NB4 (cell line): Measurements from ENCODE around the gene ATAD3A.

ENCODE experiments used
- DNase-seq: peaks from one replicate; pipeline ENCODE4 v3.0.0; 2010; ENCODE audit warnings: low read depth
- H3K4me3 ChIP-seq: one replicate; pipeline ENCODE4 v1.5.1; 2011; ENCODE audit warnings: mild to moderate bottlenecking, low read depth, low read length, moderate library complexity
- MYC ChIP-seq: IDR thresholded peaks from 2 replicates; pipeline ENCODE4 v1.6.1; 2011; ENCODE audit warnings: low read depth, low read length
- POLR2A ChIP-seq: IDR thresholded peaks from 2 replicates; pipeline ENCODE4 v1.6.1; 2011; ENCODE audit warnings: mild to moderate bottlenecking; ENCODE audit not compliant: insufficient read length; ENCODE audit errors: extremely low read depth
- TF ChIP-seq, protein P1 (sequence below): IDR thresholded peaks from one replicate; pipeline ENCODE4 v1.5.1; 2012; ENCODE audit warnings: low read depth, low read length
- TF ChIP-seq, protein P2 (sequence below): IDR thresholded peaks from 2 replicates; pipeline ENCODE4 v1.6.1; 2011; ENCODE audit warnings: low read depth, low read length

Gene ATAD3A

DNA sequence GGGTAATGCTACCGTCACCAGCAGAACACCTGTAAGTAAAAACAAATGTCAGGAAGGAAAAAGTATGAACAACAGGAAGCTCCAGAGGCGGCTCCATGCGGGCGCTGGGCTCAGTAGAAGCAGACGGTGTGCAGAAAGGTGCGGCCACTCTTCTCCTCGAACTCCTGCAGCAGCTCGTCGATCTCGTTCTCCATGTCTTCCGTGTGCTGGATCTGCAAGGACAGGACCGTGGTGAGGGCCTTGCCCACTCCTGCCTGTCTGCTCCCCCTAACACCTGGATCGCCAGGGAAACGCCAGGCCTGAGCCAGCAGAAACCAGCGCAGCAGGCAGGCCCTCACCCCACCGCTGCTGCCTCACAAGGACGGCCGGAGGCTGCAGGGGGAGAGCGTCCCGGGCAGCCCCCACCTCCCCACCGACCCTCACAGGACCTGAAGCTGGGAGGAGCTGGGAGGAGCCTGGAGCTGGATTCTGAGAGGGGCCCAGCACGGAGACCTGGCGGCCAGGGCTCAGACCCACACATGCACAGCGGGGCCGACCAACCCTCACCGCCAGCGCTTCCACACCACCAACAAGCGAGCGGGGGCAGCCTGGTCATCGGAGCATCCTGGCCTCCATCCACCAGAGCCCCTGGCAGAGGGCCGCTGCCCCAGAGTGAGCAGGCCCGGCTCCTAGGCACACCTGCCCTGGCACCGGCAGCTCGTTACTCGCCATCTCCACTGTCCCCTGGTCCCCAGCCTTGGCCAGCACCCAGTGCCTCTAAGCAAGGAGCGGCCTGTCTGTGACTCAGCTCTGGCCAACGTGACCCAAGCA, 30.2 kb downstream of the ATAD3A start:
- no peak for TF ChIP-seq MYC
- no peak for TF ChIP-seq POLR2A
- TF ChIP-seq, protein P1, sequence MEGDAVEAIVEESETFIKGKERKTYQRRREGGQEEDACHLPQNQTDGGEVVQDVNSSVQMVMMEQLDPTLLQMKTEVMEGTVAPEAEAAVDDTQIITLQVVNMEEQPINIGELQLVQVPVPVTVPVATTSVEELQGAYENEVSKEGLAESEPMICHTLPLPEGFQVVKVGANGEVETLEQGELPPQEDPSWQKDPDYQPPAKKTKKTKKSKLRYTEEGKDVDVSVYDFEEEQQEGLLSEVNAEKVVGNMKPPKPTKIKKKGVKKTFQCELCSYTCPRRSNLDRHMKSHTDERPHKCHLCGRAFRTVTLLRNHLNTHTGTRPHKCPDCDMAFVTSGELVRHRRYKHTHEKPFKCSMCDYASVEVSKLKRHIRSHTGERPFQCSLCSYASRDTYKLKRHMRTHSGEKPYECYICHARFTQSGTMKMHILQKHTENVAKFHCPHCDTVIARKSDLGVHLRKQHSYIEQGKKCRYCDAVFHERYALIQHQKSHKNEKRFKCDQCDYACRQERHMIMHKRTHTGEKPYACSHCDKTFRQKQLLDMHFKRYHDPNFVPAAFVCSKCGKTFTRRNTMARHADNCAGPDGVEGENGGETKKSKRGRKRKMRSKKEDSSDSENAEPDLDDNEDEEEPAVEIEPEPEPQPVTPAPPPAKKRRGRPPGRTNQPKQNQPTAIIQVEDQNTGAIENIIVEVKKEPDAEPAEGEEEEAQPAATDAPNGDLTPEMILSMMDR = no peak
- TF ChIP-seq, protein P2, sequence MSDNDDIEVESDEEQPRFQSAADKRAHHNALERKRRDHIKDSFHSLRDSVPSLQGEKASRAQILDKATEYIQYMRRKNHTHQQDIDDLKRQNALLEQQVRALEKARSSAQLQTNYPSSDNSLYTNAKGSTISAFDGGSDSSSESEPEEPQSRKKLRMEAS = no peak
- DNase-seq = no peak
- no peak overlapping the region for H3K4me3 ChIP-seq

DNA sequence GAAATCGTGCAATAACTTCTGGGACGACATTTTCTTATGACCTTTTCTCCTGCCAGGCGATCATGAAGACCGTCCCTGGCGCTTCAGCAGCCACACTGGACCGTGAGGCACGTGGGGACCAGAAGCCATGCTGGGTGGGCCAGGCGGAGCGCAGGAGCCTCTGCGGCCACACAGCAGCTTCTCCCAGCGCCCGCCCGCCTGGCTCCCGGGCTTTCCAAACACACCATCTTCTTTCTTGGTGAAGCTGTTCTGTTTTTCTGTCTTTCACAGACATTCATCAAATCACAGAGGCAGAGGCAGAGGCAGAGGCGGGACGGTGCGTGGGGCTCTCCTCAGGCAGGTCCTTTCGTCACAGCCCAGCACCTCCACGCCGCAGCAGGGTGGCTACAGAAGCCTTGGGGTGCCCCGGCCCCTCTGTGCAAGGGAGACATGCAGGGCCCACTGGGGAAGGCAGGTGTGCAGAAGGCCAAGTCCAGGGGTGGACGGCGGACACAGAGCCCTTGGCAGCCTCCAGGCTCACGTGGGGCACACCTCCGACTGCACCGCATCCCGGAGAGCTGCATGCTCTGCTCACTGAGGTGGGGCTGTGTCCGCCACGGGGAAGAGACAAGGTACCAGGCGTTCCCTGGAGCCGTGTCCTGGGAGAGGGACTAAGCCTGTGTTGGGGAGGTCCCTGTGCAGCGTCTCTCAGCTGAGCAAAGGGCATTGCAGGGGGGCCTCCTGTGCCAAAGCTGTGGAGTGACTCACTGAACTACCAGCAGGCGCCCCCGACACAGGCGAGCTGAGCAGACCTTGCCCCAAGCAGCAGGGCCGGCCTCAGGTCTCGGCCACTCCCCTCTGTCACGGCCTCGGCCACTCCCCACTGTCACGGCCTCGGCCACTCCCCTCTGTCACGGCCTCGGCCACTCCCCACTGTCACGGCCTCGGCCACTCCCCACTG, 31.1 kb downstream of the ATAD3A start:
- TF ChIP-seq, protein P1 = no peak
- TF ChIP-seq, protein P2 = no peak
- TF ChIP-seq MYC (no peak), POLR2A (no peak)
- no peak overlapping the region for H3K4me3 ChIP-seq
- DNase-seq = no peak

DNA sequence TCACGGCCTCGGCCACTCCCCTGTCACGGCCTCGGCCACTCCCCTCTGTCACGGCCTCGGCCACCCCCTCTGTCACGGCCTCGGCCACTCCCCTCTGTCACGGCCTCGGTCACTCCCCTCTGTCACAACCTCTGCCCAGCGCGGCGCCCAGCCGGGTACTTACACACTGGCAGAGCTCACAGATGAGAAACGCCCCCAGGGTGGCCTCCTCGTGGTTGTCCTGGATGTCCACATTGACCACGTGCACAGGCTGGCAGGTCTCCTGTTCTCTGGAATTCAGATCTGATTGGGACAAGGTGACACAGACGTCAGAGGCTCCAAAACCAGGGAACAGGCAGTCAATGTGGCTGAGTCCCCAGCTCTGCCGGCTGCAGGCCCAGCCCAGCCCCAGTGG, 31.7 kb downstream of the ATAD3A start:
- TF ChIP-seq POLR2A (no peak), MYC (no peak)
- TF ChIP-seq, protein P1 = no peak
- TF ChIP-seq, protein P2 = no peak
- no peak overlapping the region for H3K4me3 ChIP-seq
- DNase-seq = no peak

DNA sequence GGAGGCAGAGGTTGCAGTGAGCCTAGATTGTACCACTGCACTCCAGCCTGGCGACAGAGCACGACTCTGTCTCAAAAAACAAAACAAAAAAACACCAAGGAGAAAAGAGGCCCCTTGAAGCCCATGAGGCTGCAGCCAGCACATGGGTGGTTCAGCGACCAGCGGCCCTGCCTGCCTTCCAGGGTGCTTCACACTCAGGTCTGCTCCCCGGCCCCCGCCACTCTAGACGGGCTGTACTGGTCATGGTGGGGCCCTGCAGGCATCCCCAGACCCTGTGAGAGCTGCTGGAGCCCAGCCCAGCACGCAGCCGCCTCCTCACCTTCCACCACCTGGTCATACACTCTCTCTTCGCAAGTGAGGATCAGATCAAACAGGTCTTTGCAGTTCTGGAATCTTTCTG, 32.6 kb downstream of the ATAD3A start:
- H3K4me3 ChIP-seq = no peak overlapping the region
- no peak for TF ChIP-seq MYC
- TF ChIP-seq POLR2A = no peak
- TF ChIP-seq, protein P1 = no peak
- TF ChIP-seq, protein P2 = no peak
- DNase-seq = no peak

DNA sequence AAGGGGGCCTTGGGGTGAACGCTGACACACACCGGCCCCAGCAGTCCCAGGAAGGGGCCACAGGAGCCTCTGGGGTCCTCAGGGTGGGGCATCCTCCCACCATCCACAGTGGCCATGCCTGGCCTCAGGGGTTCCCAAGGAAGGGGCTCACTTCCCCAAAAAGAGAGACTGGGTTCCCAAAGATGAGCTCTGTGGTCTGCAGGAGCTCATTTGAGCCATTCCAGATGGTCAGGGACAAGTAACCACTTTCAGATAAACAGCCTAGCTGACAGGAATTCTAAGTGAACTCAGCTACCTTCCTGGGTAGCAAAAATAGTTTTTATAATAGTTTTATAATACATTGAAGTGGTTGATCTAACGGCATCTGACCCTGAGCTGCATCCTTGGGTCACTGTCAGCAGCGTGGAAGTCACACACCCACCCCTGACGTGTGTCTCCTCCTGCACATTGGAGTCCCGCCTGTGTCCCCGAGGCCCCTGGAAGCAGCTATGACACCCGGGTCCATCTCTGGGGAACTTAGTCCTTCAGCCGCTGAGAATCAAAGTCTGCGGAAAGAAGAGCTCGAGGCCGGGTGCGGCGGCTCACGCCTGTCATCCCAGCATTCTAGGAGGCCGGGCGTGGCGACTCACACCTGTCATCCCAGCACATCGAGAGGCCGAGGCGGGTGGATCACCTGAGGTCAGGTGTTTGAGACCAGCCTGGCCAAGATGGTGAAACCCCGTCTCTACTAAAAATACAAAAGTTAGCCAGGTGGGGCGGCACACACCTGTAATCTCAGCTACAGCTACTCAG, 34.2 kb downstream of the ATAD3A start:
- H3K4me3 ChIP-seq = no peak overlapping the region
- TF ChIP-seq MYC (no peak), POLR2A (no peak)
- TF ChIP-seq, protein P2 = no peak
- TF ChIP-seq, protein P1 = no peak
- DNase-seq = no peak
